ENCODE data around the gene LRRC74B.
"Not testable (repeated sequence)": the region's sequence is repeated elsewhere in the genome, so short reads cannot be mapped to it uniquely, and the experiment has no call there.

The LRRC74B gene

DNA sequence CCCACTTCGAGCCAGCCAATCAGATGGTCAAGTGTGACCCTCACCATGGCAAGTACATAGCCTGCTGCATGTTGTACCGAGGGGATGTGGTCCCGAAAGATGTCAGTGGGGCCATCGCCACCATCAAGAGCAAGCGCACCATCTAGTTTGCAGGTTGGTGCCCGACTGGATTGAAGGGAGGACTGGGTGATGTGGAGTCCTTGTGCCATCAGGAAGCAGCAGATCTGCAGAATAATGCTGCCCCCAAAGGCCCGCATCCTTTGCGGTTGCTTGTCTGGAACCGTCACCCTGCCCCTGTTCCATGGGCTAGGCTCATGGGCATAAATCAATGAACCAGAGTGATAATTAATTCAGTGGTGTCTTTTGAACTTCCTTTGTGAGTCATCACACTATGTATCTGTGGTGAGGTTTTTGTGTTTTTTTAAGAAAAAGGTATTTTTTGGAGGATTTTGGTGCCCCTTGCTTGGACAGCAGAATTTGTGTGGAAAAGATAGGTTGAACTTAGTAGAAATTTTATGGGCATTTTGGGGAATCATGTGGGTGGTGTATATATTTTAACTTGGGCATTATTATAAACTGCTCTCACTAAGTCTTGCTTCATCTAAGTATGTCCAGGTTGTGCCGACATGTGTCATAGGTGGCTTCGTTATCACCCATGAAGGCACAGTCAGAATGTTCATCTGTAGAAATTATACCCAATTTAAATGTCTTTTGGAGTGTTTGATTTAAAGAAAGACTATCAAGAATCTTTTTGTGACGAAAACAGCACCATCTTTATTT lies 22.3 kb downstream of the LRRC74B start:
- TF ChIP-seq, protein P1, sequence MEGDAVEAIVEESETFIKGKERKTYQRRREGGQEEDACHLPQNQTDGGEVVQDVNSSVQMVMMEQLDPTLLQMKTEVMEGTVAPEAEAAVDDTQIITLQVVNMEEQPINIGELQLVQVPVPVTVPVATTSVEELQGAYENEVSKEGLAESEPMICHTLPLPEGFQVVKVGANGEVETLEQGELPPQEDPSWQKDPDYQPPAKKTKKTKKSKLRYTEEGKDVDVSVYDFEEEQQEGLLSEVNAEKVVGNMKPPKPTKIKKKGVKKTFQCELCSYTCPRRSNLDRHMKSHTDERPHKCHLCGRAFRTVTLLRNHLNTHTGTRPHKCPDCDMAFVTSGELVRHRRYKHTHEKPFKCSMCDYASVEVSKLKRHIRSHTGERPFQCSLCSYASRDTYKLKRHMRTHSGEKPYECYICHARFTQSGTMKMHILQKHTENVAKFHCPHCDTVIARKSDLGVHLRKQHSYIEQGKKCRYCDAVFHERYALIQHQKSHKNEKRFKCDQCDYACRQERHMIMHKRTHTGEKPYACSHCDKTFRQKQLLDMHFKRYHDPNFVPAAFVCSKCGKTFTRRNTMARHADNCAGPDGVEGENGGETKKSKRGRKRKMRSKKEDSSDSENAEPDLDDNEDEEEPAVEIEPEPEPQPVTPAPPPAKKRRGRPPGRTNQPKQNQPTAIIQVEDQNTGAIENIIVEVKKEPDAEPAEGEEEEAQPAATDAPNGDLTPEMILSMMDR (IDR thresholded peaks at IDR 0.05) = no peak
- Histone ChIP-seq H3K27ac (no peak overlapping the region), H3K4me3 (no peak overlapping the region)
- no peak for DNase-seq (ENCODE audit: low spot score)

DNA sequence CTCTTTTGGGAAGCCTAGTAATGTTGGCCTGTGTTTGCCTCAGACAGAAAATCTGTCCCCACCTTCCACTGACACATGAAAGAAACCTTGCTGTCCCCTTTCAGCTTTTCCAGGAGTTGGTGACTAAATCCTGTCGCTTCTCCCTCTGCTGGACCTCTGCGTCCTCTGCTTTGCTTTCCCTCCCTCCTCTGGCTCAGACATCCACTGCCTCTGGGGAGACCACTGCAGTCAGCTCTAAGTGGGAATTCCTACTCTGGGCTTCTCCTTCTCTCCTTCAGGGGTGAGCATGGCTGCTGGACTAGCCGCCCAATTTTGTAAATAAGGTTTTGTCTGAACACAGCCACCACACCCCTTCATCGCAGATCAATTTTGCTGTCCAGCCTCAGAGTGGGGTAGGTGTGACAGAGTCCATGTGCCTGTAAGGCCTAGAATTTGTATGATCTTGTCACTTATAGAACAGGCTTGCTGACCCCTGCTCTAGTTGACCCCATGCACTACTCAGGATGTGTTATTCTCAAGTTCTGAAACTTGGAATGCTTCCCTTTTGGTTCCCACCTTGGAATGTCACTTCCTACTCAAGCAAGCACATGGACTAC lies 23.0 kb downstream of the LRRC74B start:
- no peak overlapping the region for H3K4me3 ChIP-seq
- TF ChIP-seq, protein P1 (IDR thresholded peaks at IDR 0.05) = no peak
- H3K27ac ChIP-seq = no peak overlapping the region
- no peak for DNase-seq (ENCODE audit: low spot score)

DNA sequence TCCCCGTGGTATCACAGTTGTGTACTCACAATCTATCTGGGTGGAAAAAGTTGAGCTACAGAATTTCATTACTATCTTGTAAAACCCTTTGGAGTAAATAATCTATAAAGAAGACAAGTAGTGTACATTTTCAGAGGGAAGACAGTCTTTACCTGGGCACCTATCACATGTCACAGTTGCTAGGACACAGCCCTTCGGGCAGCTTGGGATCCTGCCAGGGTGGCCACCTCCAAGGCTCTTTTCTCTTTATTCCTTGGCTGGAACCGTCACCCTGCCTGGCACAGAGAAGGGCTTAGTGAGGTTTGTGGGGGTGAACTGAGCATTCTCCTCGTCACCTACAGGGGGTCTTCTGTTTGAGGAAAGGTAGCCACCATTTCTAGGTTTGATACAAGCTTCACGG lies 23.6 kb downstream of the LRRC74B start:
- Histone ChIP-seq H3K27ac (no peak overlapping the region), H3K4me3 (no peak overlapping the region)
- no peak for DNase-seq (ENCODE audit: low spot score)
- TF ChIP-seq, protein P1 (IDR thresholded peaks at IDR 0.05) = no peak

DNA sequence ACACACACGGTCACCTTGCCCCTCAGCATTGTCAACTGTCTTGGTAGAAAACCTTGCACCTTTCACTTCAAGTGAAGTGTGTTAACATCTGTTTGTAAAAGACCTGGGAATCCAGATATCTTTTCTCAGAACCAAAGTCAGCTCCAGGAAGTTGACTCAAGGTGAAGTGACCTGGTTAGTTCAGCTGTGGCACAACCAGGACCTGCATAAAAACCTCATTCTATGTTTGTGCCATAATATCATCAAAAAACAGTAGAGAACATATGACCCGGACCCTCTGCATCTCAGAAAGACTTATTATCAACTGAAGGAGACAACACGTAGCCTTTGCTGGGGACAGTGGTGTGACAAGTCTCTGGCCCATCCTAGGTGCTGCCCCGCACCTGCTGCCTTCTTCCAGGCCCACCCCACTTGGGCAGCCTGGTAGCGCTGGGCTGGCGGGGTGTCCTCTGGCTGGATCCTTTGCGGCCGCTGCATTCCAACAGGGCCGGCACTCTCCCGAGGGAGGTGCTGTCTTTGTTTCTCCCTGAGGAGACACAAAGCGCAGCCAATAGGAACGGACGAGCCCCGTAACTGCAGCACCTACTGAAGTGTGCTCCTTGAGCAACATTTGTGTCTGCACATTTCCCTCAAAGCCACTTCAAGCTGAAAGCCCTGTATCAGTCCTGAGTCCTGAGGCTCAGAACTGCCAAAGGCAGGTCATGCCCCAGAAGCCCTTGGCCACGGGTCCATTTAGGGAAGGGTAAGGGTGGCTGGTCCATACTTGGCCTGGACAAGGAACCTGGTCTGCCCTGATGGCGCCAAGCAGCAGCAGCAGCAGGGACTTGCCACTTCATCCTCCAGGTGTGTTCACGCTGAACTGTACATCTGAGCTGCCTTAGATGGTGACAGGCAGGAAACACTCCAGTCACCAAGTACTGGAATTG lies 25.2 kb downstream of the LRRC74B start:
- H3K27ac ChIP-seq = no peak overlapping the region
- no peak for DNase-seq (ENCODE audit: low spot score)
- H3K4me3 ChIP-seq = no peak overlapping the region
- TF ChIP-seq, protein P1 (IDR thresholded peaks at IDR 0.05) = no peak

DNA sequence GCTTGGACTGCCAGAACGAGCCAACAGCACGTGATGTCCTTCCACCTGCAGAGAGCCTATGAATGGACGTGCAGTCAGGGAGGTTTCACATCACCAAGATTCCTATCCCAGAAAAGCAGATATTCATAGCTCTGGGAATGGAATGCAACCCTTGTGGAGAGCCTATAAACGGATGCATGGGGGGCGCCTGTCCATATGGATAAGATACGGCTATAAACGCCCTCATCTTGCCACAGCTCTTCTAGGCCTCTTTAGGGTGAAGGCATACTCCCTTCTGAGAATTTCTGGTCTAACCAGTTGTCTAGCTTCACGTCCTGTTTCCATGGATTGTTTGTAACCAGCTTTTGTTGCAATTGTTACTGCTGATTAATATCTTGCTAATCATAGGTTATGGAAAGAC lies 26.1 kb downstream of the LRRC74B start:
- not testable (repeated sequence) for H3K27ac ChIP-seq; H3K4me3 ChIP-seq; DNase-seq (ENCODE audit: low spot score)

DNA sequence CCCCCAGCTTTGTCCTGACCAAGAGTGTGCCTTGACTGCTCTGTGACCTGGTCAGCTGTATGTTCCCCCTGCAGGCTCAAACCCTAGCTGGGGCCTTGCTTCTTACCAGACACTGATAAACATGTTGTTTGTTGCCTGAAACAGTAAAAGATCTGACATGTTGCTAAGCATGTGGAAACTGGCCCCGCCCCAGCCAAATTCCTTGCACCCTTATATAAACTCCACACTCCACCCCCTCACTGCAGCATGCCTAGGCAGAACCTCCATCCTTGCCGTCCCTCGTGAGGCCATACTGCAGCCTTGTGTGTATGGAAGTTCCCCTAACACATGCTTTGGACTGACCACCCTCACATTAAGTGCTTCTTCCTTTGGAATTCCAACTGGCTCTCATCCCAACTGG lies 27.3 kb downstream of the LRRC74B start:
- Histone ChIP-seq H3K27ac (no peak overlapping the region), H3K4me3 (no peak overlapping the region)
- no peak for DNase-seq (ENCODE audit: low spot score)
- TF ChIP-seq, protein P1 (IDR thresholded peaks at IDR 0.05) = no peak

DNA sequence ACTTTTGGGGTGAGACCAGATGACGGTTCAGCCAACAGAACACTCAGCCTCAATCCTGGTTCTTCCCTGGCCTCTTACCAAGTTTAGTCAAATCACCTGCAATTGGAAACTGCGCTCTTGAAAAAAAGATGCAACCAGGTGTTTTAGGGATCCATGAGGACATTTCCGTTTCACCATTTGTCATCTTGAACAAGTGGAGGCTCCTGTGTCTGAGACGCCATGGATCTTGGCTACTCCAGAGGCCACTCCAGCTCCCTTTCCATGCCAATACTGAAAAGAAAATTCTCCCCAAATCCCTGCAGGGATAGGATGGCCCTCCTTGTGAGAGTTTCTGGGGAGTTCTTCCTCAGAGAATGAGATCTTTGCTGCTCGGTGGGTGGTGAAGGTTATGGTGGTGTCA lies 27.7 kb downstream of the LRRC74B start:
- TF ChIP-seq, protein P1 (IDR thresholded peaks at IDR 0.05) = no peak
- Histone ChIP-seq H3K27ac (no peak overlapping the region), H3K4me3 (no peak overlapping the region)
- DNase-seq (ENCODE audit: low spot score) = no peak

All from coronary artery (tissue), 2 donors.